Caco-2 (cell line): ENCODE data around the gene YBEY. TPM values are rescaled to one million over a fixed set of nuclear protein-coding genes. Genes with fewer than 3 reads are reported as not detected.
A peak's percentile ranks its signal among the peaks of the same experiment; 100 is the strongest.

Experiments
- BruUV-seq: library from RNA; stranded (reverse); fragments of 400-500 nt; replicated peaks from 2 replicates; lab custom pipeline; 2021; lab: Mats Ljungman, UMichigan
- CTCF ChIA-PET: fragments of 300-600 bp; sonication (Branson Sonifier 250); formaldehyde crosslinking; loops from one replicate; lab custom pipeline; 2022; ENCODE audit warnings: antibody characterized with exemption; lab: Charles Lee
- POLR2A ChIA-PET: fragments of 300-600 bp; sonication (Branson Sonifier 250); formaldehyde crosslinking; loops from one replicate; lab custom pipeline; 2022; ENCODE audit warnings: antibody characterized with exemption; lab: Charles Lee
- DNase-seq, 2 experiments: peaks; one replicate each; pipeline versions ENCODE4 v3.0.0 to v3.0.0-alpha.2; 2020 to 2022
- H3K27me3 ChIP-seq: replicated peaks from 2 replicates; pipeline ENCODE4 v1.6.0; 2011; ENCODE audit warnings: low read length; ENCODE audit not compliant: control insufficient read depth, insufficient read depth
- H3K36me3 ChIP-seq: 2 replicates; pipeline ENCODE4 v1.5.1; 2011; ENCODE audit warnings: low read length; ENCODE audit not compliant: control insufficient read depth, insufficient read depth
- H3K4me1 ChIP-seq: fragments of 250-450 bp; sonication (Bioruptor Pico); 2 replicates; pipeline ENCODE4 v1.5.1; 2020; ENCODE audit warnings: mild to moderate bottlenecking
- H3K4me3 ChIP-seq: 2 replicates; pipeline ENCODE4 v1.5.1; 2011; ENCODE audit warnings: low read depth, mild to moderate bottlenecking, control low read depth, low read length
- H3K9me3 ChIP-seq: fragments of 250-450 bp; sonication (Bioruptor Pico); 2 replicates; pipeline ENCODE4 v1.5.1; 2020; ENCODE audit warnings: mild to moderate bottlenecking, moderate library complexity
- H3K27ac Mint-ChIP-seq: one replicate; pipeline ENCODE4 v1.8.0; 2022; ENCODE audit warnings: mixed read lengths; ENCODE audit not compliant: unreplicated experiment
- H3K27me3 Mint-ChIP-seq: one replicate; pipeline ENCODE4 v1.8.0; 2022; ENCODE audit warnings: mixed read lengths; ENCODE audit not compliant: insufficient read depth, unreplicated experiment
- H3K36me3 Mint-ChIP-seq: one replicate; pipeline ENCODE4 v1.8.0; 2022; ENCODE audit warnings: mild to moderate bottlenecking, mixed read lengths; ENCODE audit not compliant: insufficient read depth, unreplicated experiment
- H3K4me1 Mint-ChIP-seq: one replicate; pipeline ENCODE4 v1.8.0; 2022; ENCODE audit warnings: low read depth, mixed read lengths; ENCODE audit not compliant: unreplicated experiment
- H3K4me3 Mint-ChIP-seq: one replicate; pipeline ENCODE4 v1.8.0; 2022; ENCODE audit warnings: mild to moderate bottlenecking, moderate library complexity, mixed read lengths; ENCODE audit not compliant: unreplicated experiment
- H3K9me3 Mint-ChIP-seq: one replicate; pipeline ENCODE4 v1.8.0; 2022; ENCODE audit warnings: mixed read lengths; ENCODE audit not compliant: unreplicated experiment
- intact Hi-C: fragments of 100-400 bp; cut with micrococcal nuclease; formaldehyde crosslinking; loops from one replicate; pipeline ENCODE4 v1.10.0; 2022; ENCODE audit not compliant: unreplicated experiment
- total RNA-seq: library from RNA; stranded (reverse); gene quantifications from 2 replicates; pipeline ENCODE4 v1.2.3, GENCODE V29; 2022
- TF ChIP-seq, protein P1 (sequence below), 2 experiments: fragments of 200-600 bp in 1 of 2; IDR thresholded peaks; 1 replicate in 1 of 2; 2 replicates in 1 of 2; pipeline versions ENCODE4 v1.5.1 to v1.8.0; 2011 to 2022; ENCODE audit warnings: antibody characterized with exemption in 1 of 2, control low read depth in 1 of 2, inconsistent platforms in 1 of 2, low read depth in 1 of 2, low read length in 1 of 2, mild to moderate bottlenecking in 1 of 2, moderate library complexity in 1 of 2; ENCODE audit not compliant: insufficient read depth in 1 of 2, severe bottlenecking in 1 of 2, unreplicated experiment in 1 of 2

The YBEY gene
- total RNA-seq, 1 experiment from 2014 or later, result 10.6 TPM

DNA sequence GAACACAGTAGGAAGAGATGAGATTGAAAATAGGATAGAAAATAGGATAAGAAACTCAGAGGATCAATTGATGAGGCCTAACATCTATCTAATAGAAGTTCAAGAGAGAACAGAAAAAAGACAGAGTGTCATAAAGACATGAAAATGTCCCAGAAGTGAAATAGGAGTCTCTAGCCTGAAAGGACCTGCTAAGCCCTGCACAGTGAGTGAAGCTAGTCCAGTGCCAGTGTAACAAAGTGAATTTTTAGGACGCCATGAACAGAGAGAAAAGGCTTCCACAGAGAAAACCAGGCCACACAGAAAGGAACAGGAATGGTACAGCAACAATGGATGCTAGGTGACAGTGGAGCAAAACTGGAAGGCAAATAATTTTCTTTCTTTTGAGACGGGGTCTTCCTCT, 37.3 kb upstream of the YBEY start:
- Mint-ChIP-seq H3K36me3 (peaks cover 88% of the 10 kb centered on the region), H3K4me1 (no peaks in the 10 kb centered on the region), H3K4me3 (no peak overlapping the region), H3K9me3 (no peaks in the 10 kb centered on the region), H3K27me3 (no peaks in the 10 kb centered on the region), H3K27ac (no peak overlapping the region)
- TF ChIP-seq, protein P1, sequence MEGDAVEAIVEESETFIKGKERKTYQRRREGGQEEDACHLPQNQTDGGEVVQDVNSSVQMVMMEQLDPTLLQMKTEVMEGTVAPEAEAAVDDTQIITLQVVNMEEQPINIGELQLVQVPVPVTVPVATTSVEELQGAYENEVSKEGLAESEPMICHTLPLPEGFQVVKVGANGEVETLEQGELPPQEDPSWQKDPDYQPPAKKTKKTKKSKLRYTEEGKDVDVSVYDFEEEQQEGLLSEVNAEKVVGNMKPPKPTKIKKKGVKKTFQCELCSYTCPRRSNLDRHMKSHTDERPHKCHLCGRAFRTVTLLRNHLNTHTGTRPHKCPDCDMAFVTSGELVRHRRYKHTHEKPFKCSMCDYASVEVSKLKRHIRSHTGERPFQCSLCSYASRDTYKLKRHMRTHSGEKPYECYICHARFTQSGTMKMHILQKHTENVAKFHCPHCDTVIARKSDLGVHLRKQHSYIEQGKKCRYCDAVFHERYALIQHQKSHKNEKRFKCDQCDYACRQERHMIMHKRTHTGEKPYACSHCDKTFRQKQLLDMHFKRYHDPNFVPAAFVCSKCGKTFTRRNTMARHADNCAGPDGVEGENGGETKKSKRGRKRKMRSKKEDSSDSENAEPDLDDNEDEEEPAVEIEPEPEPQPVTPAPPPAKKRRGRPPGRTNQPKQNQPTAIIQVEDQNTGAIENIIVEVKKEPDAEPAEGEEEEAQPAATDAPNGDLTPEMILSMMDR (IDR thresholded peaks at IDR 0.05; ENCODE audit: insufficient read depth in 1 of 2, low read depth in 1 of 2, low read length in 1 of 2, severe bottlenecking in 1 of 2, unreplicated experiment in 1 of 2), result no peak
- no peak overlapping the region for H3K4me3 ChIP-seq
- intact Hi-C loops, result no loop called here
- peaks cover 4% of the 10 kb centered on the region for H3K36me3 ChIP-seq
- POLR2A ChIA-PET, result no interaction called here
- no peak for DNase-seq
- no peaks in the 10 kb centered on the region for H3K4me1 ChIP-seq
- CTCF ChIA-PET, result no interaction called here
- H3K9me3 ChIP-seq, result no peaks in the 10 kb centered on the region
- no peaks in the 10 kb centered on the region for H3K27me3 ChIP-seq
- BruUV-seq, result TSS peak; percentile 21

- Mint-ChIP-seq H3K36me3 (peaks cover 93% of the 10 kb centered on the region), H3K27me3 (no peaks in the 10 kb centered on the region), H3K27ac (no peak overlapping the region), H3K4me3 (no peak overlapping the region), H3K4me1 (no peaks in the 10 kb centered on the region), H3K9me3 (no peaks in the 10 kb centered on the region)
- no peak for DNase-seq
- no TSS peak for BruUV-seq
- CTCF ChIA-PET, result interaction anchor here (1.0 kb wide), 1 partner anchor 107 kb away, joined by 4 read pairs; no protein-coding TSS in a partner anchor
- Histone ChIP-seq H3K4me1 (no peaks in the 10 kb centered on the region), H3K27me3 (no peaks in the 10 kb centered on the region), H3K9me3 (no peaks in the 10 kb centered on the region), H3K4me3 (no peak overlapping the region), H3K36me3 (peaks cover 4% of the 10 kb centered on the region)
- intact Hi-C loops, result no loop called here
- TF ChIP-seq, protein P1 (IDR thresholded peaks at IDR 0.05; ENCODE audit: insufficient read depth in 1 of 2, low read depth in 1 of 2, low read length in 1 of 2, severe bottlenecking in 1 of 2, unreplicated experiment in 1 of 2), result no peak
- POLR2A ChIA-PET, result no interaction called here
Observed at GRCh38 chr21:46250146-46250725, 35.9 kb upstream of the YBEY start.

DNA sequence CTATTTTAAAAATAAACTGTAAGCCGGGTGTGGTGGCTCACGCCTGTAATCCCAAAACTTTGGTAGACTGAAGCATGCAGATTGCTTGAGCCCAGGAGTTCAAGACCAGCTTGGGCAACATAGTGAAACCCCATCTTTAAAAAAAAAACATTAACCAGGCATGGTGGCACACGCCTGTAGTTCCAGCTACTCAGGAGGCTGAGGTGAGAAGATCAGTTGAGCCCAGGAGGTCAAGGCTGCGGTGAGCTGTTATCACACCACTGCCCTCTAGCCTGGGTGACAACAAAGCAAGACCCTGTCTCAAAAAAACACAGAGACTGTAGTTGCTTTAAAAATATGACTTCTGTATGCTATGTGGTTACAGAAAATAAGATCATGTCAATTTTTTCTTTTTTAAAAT, 33.3 kb upstream of the YBEY start:
- no peak for DNase-seq
- no peaks in the 10 kb centered on the region for H3K27me3 ChIP-seq
- Mint-ChIP-seq H3K4me1 (no peaks in the 10 kb centered on the region), H3K9me3 (no peaks in the 10 kb centered on the region), H3K36me3 (peaks cover 94% of the 10 kb centered on the region), H3K27me3 (no peaks in the 10 kb centered on the region), H3K4me3 (no peak overlapping the region), H3K27ac (no peak overlapping the region)
- peaks cover 1% of the 10 kb centered on the region; the same call in 1 of the 2 replicates for H3K36me3 ChIP-seq
- H3K4me3 ChIP-seq, result no peak overlapping the region
- TF ChIP-seq, protein P1 (IDR thresholded peaks at IDR 0.05; ENCODE audit: insufficient read depth in 1 of 2, low read depth in 1 of 2, low read length in 1 of 2, severe bottlenecking in 1 of 2, unreplicated experiment in 1 of 2), result no peak
- BruUV-seq, result no TSS peak
- no peaks in the 10 kb centered on the region for H3K9me3 ChIP-seq
- POLR2A ChIA-PET, result no interaction called here
- CTCF ChIA-PET, result no interaction called here
- no peaks in the 10 kb centered on the region for H3K4me1 ChIP-seq
- intact Hi-C loops, result no loop called here
